ENCODE measurements around the gene REPIN1.

The REPIN1 gene

DNA sequence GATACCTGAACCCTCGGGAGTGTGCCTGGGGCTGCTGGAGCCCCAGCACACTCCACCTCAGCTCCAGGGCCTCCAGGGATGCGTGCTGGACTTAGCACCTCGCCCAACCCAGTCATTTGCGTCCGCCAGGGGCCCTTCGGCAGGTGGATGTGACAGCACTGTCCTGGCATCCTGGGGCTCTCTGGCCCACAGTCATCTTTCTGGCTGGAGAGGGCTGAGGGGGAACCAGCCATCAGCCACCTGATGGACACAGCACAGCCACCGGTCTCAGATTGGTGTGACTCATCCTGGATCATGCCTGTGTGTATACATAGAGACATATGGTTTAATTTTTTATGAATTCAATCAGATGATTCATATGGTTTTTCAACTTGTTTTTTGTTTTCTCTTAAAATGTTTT, 21.6 kb downstream of the REPIN1 start:
- DNase-seq (ENCODE audit: low read depth in 3 of 3) = no peak

GRCh38 chr7:150393325-150393724, 24.7 kb downstream of the REPIN1 start:
- DNase-seq (ENCODE audit: low read depth in 3 of 3) = no peak

DNA sequence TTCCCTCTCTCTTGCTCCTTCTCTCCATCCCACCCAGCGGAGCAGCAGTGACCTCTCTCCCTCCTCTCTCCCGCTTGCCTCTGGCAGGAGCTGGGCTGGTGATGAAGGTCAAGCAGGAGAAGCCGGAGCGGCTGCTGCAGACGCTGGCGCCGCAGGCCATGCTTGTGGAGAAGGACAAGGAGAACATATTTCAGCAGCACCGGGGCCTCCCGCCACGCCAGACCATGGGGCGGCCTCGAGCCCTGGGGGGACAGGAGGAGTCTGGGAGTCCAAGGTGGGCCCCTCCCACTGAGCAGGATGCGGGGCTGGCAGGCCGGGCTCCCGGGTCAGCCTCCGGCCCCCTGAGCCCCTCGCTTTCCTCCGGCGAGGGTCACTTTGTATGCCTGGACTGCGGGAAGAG, 27.8 kb downstream of the REPIN1 start:
- no peak for DNase-seq (ENCODE audit: low read depth in 3 of 3)

- no peak for DNase-seq (ENCODE audit: low read depth in 3 of 3)
These were observed 28.2 kb downstream of the REPIN1 start for GRCh38 chr7:150396851-150397260.

- DNase-seq (ENCODE audit: low read depth in 3 of 3) = no peak
These were observed 28.9 kb downstream of the REPIN1 start for GRCh38 chr7:150397346-150398107.

DNA sequence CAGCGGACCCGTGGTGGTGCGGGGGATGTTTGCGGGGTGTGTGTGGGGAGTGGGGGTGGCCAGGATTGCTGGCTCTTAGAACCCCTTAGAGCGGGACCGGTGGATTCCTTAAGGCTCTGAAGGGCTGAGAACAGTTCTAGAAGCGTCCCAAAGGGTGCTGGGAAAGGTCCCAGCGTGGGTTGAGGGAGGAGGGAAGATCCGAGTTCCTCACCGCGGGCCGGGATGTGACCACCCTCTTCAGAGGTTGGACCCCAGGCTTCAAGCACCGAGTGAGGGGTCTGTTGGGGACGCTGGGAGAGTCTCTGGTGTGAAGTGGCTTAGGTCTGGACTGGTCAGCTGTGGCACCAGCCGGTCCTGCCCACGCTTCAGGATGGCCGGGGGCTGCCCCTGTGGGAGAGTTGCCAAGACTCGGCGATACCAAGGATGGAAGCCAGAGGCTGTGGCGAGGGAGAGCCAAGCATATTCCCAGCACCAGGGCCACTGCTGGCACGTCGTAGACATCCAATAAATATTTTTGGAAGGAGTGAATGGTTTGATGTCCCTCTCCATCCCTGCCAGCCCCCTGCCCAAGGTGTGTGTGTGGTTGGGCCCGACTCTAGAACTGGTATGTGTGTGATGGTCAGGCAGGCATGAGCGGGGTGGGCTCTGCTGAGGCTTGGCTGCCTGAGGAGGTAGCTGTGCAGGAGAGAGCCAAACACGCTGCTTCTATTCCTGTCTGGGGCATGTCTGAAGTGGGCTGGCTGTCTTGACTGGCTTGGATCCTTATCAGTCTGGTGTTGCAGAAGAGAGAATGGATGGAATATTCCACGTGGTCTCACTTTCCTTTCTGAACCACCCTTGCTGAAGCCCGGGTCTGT, 29.7 kb downstream of the REPIN1 start:
- no peak for DNase-seq (ENCODE audit: low read depth in 3 of 3)

- DNase-seq (ENCODE audit: low read depth in 3 of 3) = no peak
These were observed 30.3 kb downstream of the REPIN1 start for GRCh38 chr7:150398965-150399320.

GRCh38 chr7:150399421-150400007, 30.9 kb downstream of the REPIN1 start:
- no peak for DNase-seq (ENCODE audit: low read depth in 3 of 3)

DNA sequence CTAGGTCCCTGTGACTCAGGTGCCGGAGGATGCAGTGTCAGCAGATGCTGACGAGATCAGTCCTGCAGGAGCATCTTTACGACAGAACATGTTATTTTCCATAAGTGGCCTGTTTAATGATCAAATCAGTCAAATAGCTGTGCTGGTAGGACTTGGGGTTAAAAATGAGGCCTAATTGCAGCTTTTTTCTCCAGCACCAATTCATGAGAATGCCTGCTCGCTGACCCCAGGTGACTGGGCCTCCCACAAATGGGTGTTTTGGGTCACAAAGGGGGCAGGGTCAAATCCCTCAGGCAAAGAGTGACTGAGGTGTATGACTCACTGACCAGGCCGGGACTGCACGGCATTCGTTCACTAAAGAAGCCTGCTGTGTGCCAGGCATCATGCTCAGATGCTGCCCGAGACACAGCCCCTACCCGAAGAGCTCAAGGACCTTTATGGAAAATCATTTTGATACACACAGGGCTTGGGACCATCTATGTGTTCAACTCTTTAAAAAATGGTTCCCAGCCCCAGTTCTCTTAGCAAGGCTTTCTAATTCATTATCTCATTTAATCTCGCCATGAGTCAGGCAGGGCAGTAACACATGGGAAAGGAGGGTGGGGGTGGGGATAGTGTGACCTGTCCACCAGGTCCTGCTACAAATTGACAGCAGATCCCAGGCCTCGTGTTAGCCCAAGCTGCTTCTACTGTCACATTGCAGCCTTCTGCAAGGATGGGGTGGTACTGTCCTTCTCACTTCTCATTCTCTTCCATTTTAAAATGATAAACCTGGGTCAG, 31.6 kb downstream of the REPIN1 start:
- DNase-seq (ENCODE audit: low read depth in 3 of 3) = no peak

GRCh38 chr7:150400788-150401423, 32.3 kb downstream of the REPIN1 start:
- no peak for DNase-seq (ENCODE audit: low read depth in 3 of 3)

DNA sequence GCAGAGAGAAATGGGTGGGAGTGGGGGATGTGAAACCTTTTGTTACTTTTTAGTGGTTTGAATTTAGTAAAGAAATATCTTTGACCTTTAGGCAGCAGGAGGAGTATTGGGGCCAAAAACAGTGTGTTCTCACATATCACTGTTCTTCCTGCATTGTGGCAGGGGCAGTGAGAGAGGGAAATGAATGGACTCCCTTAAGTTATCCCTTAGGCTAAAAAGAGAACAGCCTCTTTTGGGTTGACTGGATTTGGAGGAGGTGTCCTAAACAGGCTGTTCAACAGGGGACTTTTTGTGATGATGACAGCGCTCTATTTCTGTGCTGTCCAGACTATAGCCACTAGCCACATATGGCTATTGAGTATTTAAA, 32.8 kb downstream of the REPIN1 start:
- no peak for DNase-seq (ENCODE audit: low read depth in 3 of 3)

DNA sequence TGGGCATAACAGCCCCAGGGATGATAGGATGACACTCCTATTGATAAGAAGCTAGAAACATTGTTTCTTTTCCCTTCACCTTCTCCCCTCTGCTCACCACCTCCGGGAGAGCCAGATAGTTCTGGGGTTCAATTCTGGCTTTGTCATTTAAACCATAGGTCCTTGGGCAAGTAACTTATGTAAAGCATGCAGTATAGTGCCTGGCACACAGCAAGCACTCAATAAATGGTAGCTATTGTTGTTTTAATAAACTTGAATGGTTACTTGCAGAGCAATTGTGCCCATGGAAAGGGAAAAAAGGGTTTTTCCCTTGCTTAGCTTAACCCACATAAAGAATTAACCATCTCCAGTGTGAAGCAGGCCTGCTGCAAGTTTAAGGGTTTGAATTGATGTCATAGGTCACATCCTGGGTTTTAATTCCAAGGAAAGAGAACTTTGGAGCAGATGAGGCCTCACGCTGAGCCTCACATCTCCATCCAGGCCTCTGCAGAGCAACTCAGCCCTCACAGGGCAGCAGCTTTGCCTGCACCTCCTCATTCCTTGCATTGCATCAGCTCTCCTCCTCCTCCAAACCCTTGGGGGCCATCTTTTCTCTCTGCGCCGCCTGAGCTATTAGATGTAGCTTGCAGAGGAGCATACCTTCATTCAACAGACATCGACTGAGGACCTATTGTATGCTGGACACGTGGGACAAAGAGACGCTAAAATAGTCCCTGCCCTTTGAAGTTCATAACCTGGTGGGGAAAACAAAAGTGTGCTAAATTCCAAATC, 33.4 kb downstream of the REPIN1 start:
- DNase-seq (ENCODE audit: low read depth in 3 of 3) = no peak

GRCh38 chr7:150402671-150403321, 34.2 kb downstream of the REPIN1 start:
- no peak for DNase-seq (ENCODE audit: low read depth in 3 of 3)

DNA sequence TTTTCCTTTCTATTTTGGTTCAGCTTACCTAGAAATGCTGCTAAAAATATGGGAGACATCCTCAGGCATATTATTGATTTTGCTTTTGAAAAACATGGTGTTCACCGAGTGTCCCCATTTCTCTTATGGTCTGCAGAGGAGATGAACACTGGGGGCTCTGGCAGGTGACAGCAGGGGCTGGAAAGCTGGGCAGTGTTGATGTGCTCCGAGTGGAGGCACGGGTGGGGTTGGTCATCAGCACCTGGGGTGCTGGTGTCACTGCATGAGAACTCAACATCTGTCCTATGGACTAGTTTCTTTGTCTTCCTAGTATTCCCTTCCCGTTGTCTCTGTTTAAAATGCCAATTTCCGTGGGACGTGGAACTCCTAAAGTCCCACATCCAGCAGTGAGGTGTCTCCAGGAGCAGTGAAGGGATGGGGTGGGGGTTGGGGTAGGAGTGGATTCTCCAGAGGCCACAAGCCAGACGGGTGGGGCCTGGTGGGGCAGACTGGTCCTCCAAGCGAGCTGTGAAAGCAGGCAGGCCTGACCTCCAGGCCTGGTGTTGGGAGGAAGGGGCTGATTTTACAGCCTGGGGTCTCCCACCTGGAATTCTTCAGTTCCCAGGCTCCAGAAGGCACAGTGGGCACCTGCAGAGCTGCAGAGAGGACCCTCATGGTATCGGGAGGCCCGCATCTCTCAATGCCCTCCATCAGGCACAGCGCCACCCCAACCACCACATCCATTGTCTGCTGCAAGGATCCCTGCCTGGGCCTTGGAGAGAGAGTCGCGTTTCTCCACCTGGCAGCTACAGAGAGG, 35.0 kb downstream of the REPIN1 start:
- no peak for DNase-seq (ENCODE audit: low read depth in 3 of 3)

DNA sequence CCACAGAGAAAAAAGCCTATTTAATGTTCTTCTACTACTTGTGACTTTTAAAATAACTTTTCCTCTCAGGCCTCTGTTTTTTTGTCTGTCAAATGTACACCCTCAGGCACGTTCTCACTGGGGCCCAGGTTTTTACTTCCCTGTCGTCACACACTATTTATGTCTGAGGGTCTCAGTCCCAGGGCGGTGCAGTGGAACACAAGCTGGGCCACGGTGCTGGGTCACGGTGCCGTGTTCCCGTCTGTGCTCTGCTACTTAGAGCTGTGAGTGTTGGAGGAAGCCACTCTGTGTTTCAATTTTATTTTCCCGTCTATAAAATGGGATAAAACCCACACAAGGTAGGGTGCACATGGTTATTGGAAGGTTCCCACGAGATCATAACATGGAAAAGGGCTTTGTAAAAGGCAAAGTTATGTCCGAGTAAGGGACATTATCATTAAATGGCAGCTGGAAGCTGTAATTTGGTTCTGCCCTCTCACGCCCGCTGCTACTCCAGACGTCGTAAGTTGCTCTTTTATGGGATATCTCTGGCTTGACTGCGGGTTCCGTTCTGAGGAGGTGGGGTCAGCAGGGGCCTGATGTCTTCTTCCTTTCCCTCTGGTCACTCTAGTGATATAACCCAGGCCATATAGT, 35.7 kb downstream of the REPIN1 start:
- no peak for DNase-seq (ENCODE audit: low read depth in 3 of 3)

- peak; percentile 56 to 72 (median 61) for DNase-seq (ENCODE audit: low read depth in 3 of 3)
These were observed 36.4 kb downstream of the REPIN1 start for GRCh38 chr7:150404805-150405583.

DNA sequence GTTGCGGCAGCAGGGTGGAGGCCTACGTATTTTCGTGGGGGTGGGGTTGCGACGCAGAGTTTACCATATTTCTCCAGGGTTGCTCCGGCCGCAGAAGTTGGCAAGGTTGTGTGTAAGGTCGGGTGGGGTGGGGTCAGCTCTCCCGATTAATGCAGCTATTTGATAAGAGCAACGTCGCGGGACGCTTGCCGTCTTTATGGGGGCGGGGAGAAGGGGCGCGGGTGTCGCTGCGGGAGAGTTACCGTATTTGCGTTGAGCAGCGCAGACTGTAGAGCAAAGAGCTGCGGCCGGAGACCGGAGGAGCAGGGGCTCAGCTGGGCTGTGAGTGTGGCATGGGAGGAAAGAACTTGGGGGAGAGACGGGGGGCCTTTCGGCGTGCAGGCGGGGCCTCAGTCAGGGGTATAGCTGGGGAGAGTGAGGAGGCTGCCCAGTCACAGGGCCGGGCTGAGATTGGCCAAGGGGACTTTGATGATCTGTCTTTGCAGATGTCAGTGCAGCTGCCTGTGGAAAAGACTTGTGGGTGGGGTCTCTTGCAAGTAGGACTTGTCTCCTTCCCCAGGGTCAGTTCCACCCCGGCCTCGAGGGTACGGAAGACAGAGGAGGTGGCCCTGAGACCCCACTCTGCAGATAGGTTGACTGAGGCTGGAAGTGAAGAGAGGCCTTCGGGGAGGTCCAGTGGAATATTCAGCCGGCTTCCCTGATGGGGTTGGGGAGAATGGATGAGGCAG, 37.1 kb downstream of the REPIN1 start:
- peak in 1 of 3 donors; percentile 38 for DNase-seq (ENCODE audit: low read depth in 3 of 3)

- DNase-seq (ENCODE audit: low read depth in 3 of 3) = no peak
These were observed 37.6 kb downstream of the REPIN1 start for GRCh38 chr7:150406312-150406566.

Measured in stimulated activated CD4-positive, alpha-beta T cell treated with anti-CD3 and anti-CD28 coated beads, TNF-alpha, amount 100 ng/mL, for 48 hours (primary cell).